Measurements from ENCODE around the gene KRTAP12-1.

DNA sequence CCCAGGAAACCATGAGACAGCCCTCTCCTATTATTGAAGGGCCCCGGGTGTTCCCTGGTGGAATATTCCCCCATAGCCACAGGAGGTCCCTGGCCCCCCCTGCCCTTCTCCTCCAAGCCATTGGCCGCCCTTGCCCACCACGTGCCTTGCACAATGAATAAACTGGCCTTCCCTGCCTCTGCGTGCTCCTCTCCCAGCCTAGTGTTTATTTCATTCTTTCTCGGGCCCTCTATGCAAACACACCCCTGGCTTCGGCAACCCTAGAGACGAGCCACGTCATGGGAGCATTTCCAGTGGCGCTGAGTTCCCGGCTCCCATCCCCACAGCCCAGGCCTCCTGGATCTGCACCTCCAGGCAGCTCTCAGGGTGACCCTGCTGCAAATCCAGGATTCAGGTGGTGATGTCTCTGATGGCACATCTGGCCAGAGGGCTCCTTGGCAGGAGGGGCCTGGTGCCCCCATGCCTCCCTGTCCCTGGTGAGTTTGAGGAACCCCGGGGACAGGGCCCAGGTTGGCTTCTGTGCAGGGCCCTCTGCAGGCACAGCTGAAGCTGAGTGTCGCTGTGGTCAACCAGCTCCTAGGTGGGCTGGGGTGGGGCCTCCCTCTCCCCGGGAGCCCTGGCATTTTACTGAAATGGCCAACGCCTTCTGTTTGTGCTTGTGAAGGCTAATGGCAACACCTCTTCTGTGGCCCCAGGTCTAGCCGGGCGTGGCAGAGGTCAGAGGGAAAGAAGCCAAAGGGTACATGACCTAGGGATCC is 21.2 kb upstream of the KRTAP12-1 start:
- TF ChIP-seq, protein P1, sequence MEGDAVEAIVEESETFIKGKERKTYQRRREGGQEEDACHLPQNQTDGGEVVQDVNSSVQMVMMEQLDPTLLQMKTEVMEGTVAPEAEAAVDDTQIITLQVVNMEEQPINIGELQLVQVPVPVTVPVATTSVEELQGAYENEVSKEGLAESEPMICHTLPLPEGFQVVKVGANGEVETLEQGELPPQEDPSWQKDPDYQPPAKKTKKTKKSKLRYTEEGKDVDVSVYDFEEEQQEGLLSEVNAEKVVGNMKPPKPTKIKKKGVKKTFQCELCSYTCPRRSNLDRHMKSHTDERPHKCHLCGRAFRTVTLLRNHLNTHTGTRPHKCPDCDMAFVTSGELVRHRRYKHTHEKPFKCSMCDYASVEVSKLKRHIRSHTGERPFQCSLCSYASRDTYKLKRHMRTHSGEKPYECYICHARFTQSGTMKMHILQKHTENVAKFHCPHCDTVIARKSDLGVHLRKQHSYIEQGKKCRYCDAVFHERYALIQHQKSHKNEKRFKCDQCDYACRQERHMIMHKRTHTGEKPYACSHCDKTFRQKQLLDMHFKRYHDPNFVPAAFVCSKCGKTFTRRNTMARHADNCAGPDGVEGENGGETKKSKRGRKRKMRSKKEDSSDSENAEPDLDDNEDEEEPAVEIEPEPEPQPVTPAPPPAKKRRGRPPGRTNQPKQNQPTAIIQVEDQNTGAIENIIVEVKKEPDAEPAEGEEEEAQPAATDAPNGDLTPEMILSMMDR (conservative IDR thresholded peaks at IDR 0.05) = no peak
- no peak for TF ChIP-seq EZH2 (IDR thresholded peaks at IDR 0.05; ENCODE audit: low read depth)
